HG03196 (cell line): Measurements from ENCODE around the gene NADK.
A peak's percentile ranks its signal among the peaks of the same experiment; 100 is the strongest.

ENCODE experiments used
- ATAC-seq: cut with Tn5 transposase; IDR thresholded peaks from one replicate; pipeline ENCODE4 v1.9.1; 2021; ENCODE audit not compliant: unreplicated experiment

The NADK gene, protein sequence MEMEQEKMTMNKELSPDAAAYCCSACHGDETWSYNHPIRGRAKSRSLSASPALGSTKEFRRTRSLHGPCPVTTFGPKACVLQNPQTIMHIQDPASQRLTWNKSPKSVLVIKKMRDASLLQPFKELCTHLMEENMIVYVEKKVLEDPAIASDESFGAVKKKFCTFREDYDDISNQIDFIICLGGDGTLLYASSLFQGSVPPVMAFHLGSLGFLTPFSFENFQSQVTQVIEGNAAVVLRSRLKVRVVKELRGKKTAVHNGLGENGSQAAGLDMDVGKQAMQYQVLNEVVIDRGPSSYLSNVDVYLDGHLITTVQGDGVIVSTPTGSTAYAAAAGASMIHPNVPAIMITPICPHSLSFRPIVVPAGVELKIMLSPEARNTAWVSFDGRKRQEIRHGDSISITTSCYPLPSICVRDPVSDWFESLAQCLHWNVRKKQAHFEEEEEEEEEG

DNA sequence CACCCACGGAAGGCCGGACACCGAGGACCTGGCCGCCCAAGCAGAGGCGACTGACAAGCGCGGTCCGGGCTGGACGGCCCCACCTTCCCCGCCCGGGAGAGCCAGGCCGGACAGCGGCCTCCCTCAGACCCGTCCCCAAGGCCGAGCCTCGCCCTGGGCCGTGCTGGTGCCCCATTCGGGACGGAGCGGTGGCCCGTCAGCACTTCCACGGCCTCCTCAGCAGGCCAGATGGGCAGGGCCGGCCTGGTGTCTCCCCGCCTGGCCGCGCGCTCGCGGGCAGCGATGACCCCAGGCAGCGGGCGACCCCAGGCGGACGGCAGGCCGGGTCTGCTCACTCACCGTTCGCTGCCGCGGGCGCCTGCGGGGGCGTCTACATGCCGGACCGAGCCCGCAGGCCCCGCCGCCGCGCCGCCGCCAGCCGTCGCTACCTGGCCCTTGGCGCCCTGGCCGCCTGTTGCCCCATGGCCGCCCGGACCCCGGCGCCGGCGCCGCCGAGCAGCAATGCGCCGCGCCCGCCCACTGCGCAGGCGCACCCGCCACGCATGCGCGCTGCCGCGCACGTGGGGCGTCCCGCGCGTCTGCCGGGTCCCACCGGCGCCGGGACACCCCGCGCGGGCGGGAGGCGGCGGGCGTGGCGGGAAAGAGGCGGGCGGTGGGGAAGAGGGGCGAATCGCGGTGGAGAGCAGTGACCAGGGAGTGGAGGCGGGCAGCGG lies at the start of gene NADK:
Gene NADK (minus strand): TSS at position 521 of the 713 bp plus-strand sequence. CDS start 13,064 bp downstream, outside the sequence.
- peak; percentile 21 for ATAC-seq

DNA sequence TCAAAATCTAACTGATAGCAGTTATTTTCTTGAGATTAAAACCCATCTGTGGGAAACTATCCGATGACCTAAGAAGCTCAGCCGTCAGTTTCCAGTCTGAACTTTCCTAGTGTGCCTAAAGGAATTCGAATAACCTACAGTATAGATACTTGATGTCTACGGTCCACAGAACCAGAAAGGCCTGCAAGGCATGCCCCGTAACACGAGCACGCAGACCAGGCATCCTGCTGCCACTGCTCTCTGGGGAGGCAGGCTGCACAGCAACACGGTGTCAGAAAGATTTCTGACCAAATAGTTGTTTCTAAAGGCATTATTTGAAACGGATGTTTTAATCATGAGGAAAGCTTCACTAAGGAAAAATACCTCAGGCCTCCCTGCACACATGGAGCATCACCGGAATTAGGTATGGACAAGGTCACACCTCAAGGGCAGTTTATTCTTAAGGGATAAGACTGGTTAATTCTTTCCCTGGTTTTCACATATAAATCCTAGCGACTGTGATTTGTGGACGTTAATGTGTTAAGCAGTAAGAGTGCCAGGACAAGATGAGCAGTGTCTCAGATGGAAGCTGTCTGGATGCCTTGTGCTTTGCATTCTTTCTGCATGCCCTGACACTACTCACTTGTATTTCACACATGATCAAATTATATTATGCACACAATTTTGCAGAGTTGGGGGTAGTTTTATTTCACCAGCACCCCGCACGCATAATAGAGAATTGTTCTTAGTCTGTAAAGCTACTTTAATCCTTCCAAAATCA lies 49.0 kb upstream of the NADK start:
- no peak for ATAC-seq

DNA sequence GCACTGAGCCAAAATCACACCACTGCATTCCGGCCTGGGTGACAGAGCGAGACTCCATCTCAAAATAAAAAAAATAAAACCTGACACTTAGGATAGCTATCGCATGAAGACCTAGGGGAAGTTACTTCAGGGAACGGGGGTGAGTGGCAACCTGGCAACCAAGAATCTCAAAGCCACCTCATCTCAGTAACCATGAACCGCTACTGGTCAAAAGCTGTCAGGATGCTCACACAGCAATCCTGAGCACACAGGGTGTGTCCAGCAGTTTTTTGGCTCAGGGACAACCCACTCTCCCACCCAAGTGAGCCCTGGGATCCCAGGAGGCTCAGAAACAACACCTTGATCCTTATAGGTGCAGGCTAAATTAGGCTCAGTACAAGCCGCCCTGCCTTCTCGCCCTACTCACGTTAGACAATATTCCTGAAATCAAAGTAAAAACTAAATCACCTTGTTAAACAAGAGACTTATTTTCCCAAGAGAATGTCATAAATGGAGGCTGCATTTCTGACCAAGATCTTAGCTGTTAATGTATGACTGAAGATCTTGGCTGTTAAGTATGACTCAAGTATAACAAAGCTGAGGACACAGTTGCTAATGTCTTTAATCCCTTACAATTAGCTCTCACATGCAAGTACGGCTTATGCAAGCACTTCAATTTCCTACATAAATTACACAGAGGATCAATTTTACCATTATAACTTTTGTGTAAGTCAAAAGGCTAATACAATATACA lies 48.3 kb upstream of the NADK start:
- ATAC-seq, result no peak

DNA sequence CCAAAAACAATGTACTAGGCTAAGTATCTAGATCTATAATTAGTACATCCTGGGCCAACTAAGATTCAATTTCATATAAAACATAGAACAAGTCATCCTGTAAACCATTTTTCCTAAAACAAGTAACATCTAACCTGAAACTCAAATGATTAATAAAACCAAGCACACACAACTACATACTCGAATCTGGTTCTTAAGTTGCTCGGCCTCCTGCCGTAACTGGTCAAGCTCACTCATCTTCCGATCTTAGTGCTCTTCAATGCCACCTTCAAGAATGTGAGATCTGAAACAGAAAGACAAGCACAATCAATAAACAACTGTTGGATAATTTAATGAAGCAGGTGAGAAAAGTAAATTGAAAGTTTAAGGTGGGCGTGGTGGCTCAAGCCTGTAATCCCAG lies 46.9 kb upstream of the NADK start:
- no peak for ATAC-seq

- no peak for ATAC-seq
Observed at GRCh38 chr1:1819762-1820161, 41.5 kb upstream of the NADK start.

DNA sequence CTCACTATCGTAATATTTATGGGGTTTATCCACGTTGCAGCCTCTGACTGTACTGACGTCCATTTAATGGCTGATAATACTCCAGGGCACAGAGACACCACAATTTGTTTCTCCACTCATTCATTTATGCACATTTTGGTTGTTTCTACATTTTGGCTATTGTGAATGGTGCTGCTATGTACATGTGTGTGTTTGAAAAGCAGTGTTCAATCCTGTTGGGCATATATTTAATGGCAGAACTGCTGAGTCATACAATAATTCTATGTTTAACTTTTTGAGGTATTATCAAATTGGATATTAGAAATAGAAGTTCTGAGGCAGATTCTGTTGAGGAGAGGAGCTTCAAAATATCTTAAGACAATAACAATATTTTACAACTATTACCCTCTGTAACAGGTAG lies 39.0 kb upstream of the NADK start:
- no peak for ATAC-seq

- ATAC-seq, result no peak
Observed at GRCh38 chr1:1815606-1816281, 37.5 kb upstream of the NADK start.

- no peak for ATAC-seq
Observed at GRCh38 chr1:1809489-1809888, 31.2 kb upstream of the NADK start.

DNA sequence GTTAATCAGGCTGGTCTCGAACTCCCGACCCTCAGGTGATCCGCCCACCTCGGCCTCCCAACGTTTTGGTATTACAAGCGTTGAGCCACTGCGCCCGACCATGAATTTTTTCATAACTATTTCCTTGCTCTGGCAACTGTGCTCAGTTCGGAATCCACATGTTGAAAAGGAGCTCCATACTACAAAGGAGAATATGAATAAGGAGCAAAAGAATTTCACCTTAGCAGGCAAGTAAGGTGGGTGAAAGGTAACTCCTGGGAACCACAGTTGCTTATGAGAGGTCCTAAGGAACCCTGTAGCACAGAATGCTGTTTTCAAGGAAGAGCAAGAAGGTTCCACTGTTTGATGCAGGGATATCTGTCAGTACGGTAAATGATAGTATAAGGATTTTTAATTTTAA lies 29.9 kb upstream of the NADK start:
- ATAC-seq, result no peak

- no peak for ATAC-seq
Observed at GRCh38 chr1:1806890-1807289, 28.6 kb upstream of the NADK start.

GRCh38 chr1:1804301-1804700 lies 26.0 kb upstream of the NADK start:
- ATAC-seq, result no peak

GRCh38 chr1:1802871-1803270 lies 24.6 kb upstream of the NADK start:
- no peak for ATAC-seq

DNA sequence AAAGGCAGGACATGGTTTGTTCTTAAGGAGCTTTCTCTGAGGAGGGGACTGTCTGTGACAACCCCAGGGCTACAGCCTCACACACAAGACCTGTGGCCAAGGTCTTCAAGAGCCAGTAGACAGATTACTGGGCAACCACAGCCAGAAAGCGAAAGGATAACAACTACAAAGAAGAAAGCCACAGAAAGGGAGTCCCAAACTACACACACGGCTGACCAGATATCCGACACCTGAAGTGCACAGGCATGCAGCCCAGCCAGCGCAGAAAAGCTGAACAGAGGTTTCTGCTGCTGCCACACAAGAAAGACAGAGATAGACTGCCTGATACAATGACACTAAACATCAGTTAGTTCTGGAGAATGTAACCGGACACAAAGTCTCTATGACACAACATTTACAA lies 21.4 kb upstream of the NADK start:
- peak; percentile 55 for ATAC-seq

- ATAC-seq, result no peak
Observed at GRCh38 chr1:1797731-1798341, 19.6 kb upstream of the NADK start.

DNA sequence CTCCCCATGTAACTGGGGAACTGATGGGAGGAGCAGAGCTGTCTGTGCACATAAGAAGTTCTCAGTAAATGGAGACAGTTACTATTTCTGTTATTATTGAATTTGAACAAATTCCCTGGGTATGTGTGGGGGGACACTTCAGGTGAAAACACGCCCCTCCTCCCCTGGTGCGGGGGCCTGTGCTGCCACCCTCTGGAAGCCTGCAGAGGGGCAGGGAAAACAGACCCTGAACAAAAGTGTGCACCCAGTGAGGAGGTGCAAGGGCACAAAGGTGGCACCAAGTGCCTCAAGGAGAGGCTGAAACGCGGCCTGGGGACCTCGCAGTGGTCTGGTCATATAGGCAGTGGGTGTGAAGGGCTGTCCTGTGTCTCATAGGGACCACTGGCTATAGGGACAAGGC lies 18.2 kb upstream of the NADK start:
- no peak for ATAC-seq

DNA sequence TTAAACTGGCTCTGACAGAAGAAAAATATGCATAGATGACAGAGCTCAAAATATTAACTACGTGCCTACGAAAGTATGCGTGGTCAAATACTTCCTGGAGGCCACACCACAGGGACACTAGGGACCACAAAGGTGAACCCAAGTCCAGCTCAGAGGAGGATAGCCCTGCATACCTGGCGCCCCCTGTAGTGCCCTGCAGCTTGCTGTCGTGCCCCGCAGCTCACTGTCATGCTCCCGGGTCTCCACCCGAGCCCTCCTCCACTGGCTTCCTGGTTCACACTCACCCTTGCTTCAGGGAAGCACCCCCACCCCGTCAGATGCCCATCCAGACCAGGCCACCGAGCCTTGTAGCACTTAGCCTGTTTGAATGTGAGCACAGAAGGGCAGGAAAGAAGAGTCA lies 16.7 kb upstream of the NADK start:
- no peak for ATAC-seq

- ATAC-seq, result no peak
Observed at GRCh38 chr1:1793481-1794244, 15.4 kb upstream of the NADK start.

- no peak for ATAC-seq
Observed at GRCh38 chr1:1788646-1789431, 10.6 kb upstream of the NADK start.
